ENCODE results near the gene GRIK1.
"Not testable (repeated sequence)": the region's sequence is repeated elsewhere in the genome, so short reads cannot be mapped to it uniquely, and the experiment has no call there.

GRIK1 gene

GRCh38 chr21:29638761-29639327 is 301.0 kb downstream of the GRIK1 start:
- no peak for DNase-seq

GRCh38 chr21:29638138-29638537 is 301.7 kb downstream of the GRIK1 start:
- no peak for DNase-seq

GRCh38 chr21:29637553-29637952 is 302.2 kb downstream of the GRIK1 start:
- DNase-seq: no peak

- no peak for DNase-seq
These were observed 302.7 kb downstream of the GRIK1 start for GRCh38 chr21:29637134-29637533.

- no peak for DNase-seq
These were observed 305.4 kb downstream of the GRIK1 start for GRCh38 chr21:29634418-29634817.

GRCh38 chr21:29633756-29634155 is 306.0 kb downstream of the GRIK1 start:
- DNase-seq: no peak

GRCh38 chr21:29630441-29630840 is 309.4 kb downstream of the GRIK1 start:
- DNase-seq: no peak

GRCh38 chr21:29627905-29628304 is 311.9 kb downstream of the GRIK1 start:
- DNase-seq: no peak

- no peak for DNase-seq
These were observed 312.9 kb downstream of the GRIK1 start for GRCh38 chr21:29626801-29627470.

GRCh38 chr21:29625990-29626389 is 313.8 kb downstream of the GRIK1 start:
- DNase-seq: no peak

GRCh38 chr21:29624776-29625175 is 315.0 kb downstream of the GRIK1 start:
- no peak for DNase-seq

GRCh38 chr21:29621525-29621924 is 318.3 kb downstream of the GRIK1 start:
- no peak for DNase-seq

GRCh38 chr21:29616209-29616751 is 323.5 kb downstream of the GRIK1 start:
- no peak for DNase-seq

- DNase-seq: no peak
These were observed 325.9 kb downstream of the GRIK1 start for GRCh38 chr21:29613877-29614276.

- no peak for DNase-seq
These were observed 326.8 kb downstream of the GRIK1 start for GRCh38 chr21:29613021-29613420.

- no peak for DNase-seq
These were observed 328.9 kb downstream of the GRIK1 start for GRCh38 chr21:29610779-29611360.

GRCh38 chr21:29606613-29607012 is 333.2 kb downstream of the GRIK1 start:
- no peak for DNase-seq

- DNase-seq: not testable (repeated sequence)
These were observed 334.6 kb downstream of the GRIK1 start for GRCh38 chr21:29605219-29605618.

- no peak for DNase-seq
These were observed 335.7 kb downstream of the GRIK1 start for GRCh38 chr21:29604076-29604475.

- no peak for DNase-seq
These were observed 338.7 kb downstream of the GRIK1 start for GRCh38 chr21:29601047-29601446.

GRCh38 chr21:29586696-29587095 is 353.1 kb downstream of the GRIK1 start:
- no peak for DNase-seq

- DNase-seq: no peak
These were observed 354.3 kb downstream of the GRIK1 start for GRCh38 chr21:29585462-29585861.

GRCh38 chr21:29583424-29583924 is 356.3 kb downstream of the GRIK1 start:
- DNase-seq: no peak

GRCh38 chr21:29582855-29583254 is 356.9 kb downstream of the GRIK1 start:
- DNase-seq: no peak
